Measurements from ENCODE around the gene STARD7. TPM values are rescaled to one million over a fixed set of nuclear protein-coding genes. Genes with fewer than 3 reads are reported as not detected.
A peak's percentile ranks its signal among the peaks of the same experiment; 100 is the strongest.

Gene STARD7
- total and polyA plus RNA-seq, 10 of the 15 experiments (the other 5 are each of a cell fraction or from before 2014, with no cell fraction given) = 85.4 to 237 (median 153) TPM

GRCh38 chr2:96157649-96158553 lies 50.7 kb downstream of the STARD7 start (continued):
- TF ChIP-seq EP300 (IDR thresholded peaks at IDR 0.05; ENCODE audit: borderline replicate concordance in 1 of 2, control insufficient read depth in 1 of 2, low read depth in 2 of 2, low read length in 2 of 2) (peak; percentile 93 to 95), GATAD2B (conservative IDR thresholded peaks at IDR 0.05; ENCODE audit: low read depth) (peak; percentile 100), YBX1 (IDR thresholded peaks at IDR 0.05) (peak; percentile 81; the same call in 1 of the 2 replicates), SRF (IDR thresholded peaks at IDR 0.05; ENCODE audit: low read depth in 2 of 2, low read length in 2 of 2) (peak in 1 of 2 experiments; percentile 51; a peak in 1 of 4 replicates), ZZZ3 (IDR thresholded peaks at IDR 0.05; ENCODE audit: control insufficient read depth, insufficient read length, low read depth) (no peak), ESRRA (IDR thresholded peaks at IDR 0.05; ENCODE audit: low read length) (peak; percentile 66; the same call in 1 of the 2 replicates), SREBF1 (IDR thresholded peaks at IDR 0.05; ENCODE audit: low read length) (peak; percentile 37; the same call in 1 of the 2 replicates), ZBTB33 (IDR thresholded peaks at IDR 0.05) (no peak), HDGF (IDR thresholded peaks at IDR 0.05) (peak; percentile 44; the same call in 1 of the 2 replicates)

All from GM12878 (cell line).